Panc1 (cell line): Measurements from ENCODE around the gene BBX. TPM values are rescaled to one million over a fixed set of nuclear protein-coding genes. Genes with fewer than 3 reads are reported as not detected.

Source experiments
- ATAC-seq: fragments of 200-7000 bp; cut with Tn5 transposase; 2 replicates; pipeline ENCODE4 v1.9.1; 2020; ENCODE audit warnings: mild to moderate bottlenecking, moderate library complexity
- BruUV-seq: library from RNA; stranded (reverse); fragments of 400-500 nt; replicated peaks from 2 replicates; lab custom pipeline; 2021; lab: Mats Ljungman, UMichigan
- CTCF ChIA-PET: fragments of 300-600 bp; sonication (Branson Sonifier 250); formaldehyde crosslinking; loops from one replicate; lab custom pipeline; 2022; ENCODE audit warnings: antibody characterized with exemption; lab: Charles Lee
- POLR2A ChIA-PET: fragments of 300-600 bp; sonication (Branson Sonifier 250); formaldehyde crosslinking; loops from one replicate; lab custom pipeline; 2022; ENCODE audit warnings: antibody characterized with exemption; lab: Charles Lee
- DNase-seq: peaks from one replicate; pipeline ENCODE4 v3.0.0-alpha.2; 2010; ENCODE audit warnings: low read depth, low spot score
- H3K27ac ChIP-seq: 2 replicates; pipeline ENCODE4 v1.5.1; 2011; ENCODE audit warnings: mild to moderate bottlenecking, low read length, inconsistent platforms
- H3K27me3 ChIP-seq: fragments of 200-500 bp; sonication (Bioruptor generic); 2 replicates; pipeline ENCODE4 v1.6.0; 2014; ENCODE audit warnings: low read length, inconsistent platforms; ENCODE audit not compliant: control insufficient read depth, insufficient read depth
- H3K36me3 ChIP-seq: fragments of 200-500 bp; sonication (Bioruptor generic); 2 replicates; pipeline ENCODE4 v1.5.1; 2014; ENCODE audit warnings: inconsistent platforms, mild to moderate bottlenecking, low read length, moderate library complexity; ENCODE audit not compliant: control insufficient read depth, insufficient read depth
- H3K4me1 ChIP-seq: 2 replicates; pipeline ENCODE4 v1.5.1; 2011; ENCODE audit warnings: inconsistent platforms, mild to moderate bottlenecking, low read length, moderate library complexity; ENCODE audit not compliant: control insufficient read depth, insufficient read depth
- H3K4me3 ChIP-seq, 2 experiments: 2 replicates each; pipeline ENCODE4 v1.5.1; 2011 to 2012; ENCODE audit warnings: low read depth in 2 of 2, low read length in 2 of 2, mild to moderate bottlenecking in 2 of 2, inconsistent platforms in 1 of 2, moderate library complexity in 1 of 2
- H3K9me3 ChIP-seq: fragments of 200-500 bp; sonication (Bioruptor generic); 2 replicates; pipeline ENCODE4 v1.5.1; 2014; ENCODE audit warnings: low read depth, mild to moderate bottlenecking, inconsistent platforms, low read length, moderate library complexity; ENCODE audit not compliant: control insufficient read depth, insufficient read depth
- POLR2AphosphoS5 ChIP-seq: IDR thresholded peaks from 2 replicates; pipeline ENCODE4 v1.6.1; 2012; ENCODE audit warnings: mild to moderate bottlenecking, low read depth, low read length, moderate library complexity
- SIN3A ChIP-seq: IDR thresholded peaks from 2 replicates; pipeline ENCODE4 v1.6.1; 2012; ENCODE audit warnings: low read depth, mild to moderate bottlenecking, low read length, moderate library complexity, borderline replicate concordance; ENCODE audit not compliant: insufficient read depth
- TCF7L2 ChIP-seq: IDR thresholded peaks from 2 replicates; pipeline ENCODE4 v1.6.1; 2011; ENCODE audit warnings: mild to moderate bottlenecking, low read depth, low read length, inconsistent platforms
- in situ Hi-C: cut with HindIII; loops from 2 replicates; pipeline ENCODE4 v1.10.0; 2016; ENCODE audit warnings: low sequenced_read_pairs, low pct_unique_long_range_greater_than_20kb
- intact Hi-C: fragments of 100-400 bp; cut with micrococcal nuclease; formaldehyde crosslinking; loops from one replicate; pipeline ENCODE4 v1.10.0; 2022; ENCODE audit not compliant: unreplicated experiment
- total RNA-seq: library from RNA; stranded (reverse); gene quantifications from one replicate; pipeline ENCODE4 v1.2.1, GENCODE V29; 2021; ENCODE audit not compliant: unreplicated experiment
- TF ChIP-seq, protein P1 (sequence below): fragments of 450-650 bp; IDR thresholded peaks from 2 replicates; pipeline ENCODE4 v1.5.1; 2017; ENCODE audit warnings: mild to moderate bottlenecking
- TF ChIP-seq, protein P2 (sequence below), 2 experiments: IDR thresholded peaks; 2 replicates each; pipeline ENCODE4 v1.6.1; 2011 to 2012; ENCODE audit warnings: low read depth in 2 of 2, control low read depth in 1 of 2, low read length in 1 of 2, mild to moderate bottlenecking in 1 of 2, moderate library complexity in 1 of 2; ENCODE audit not compliant: insufficient read depth in 1 of 2

BBX gene
- total RNA-seq, 1 experiment from 2014 or later, result 28.5 TPM

DNA sequence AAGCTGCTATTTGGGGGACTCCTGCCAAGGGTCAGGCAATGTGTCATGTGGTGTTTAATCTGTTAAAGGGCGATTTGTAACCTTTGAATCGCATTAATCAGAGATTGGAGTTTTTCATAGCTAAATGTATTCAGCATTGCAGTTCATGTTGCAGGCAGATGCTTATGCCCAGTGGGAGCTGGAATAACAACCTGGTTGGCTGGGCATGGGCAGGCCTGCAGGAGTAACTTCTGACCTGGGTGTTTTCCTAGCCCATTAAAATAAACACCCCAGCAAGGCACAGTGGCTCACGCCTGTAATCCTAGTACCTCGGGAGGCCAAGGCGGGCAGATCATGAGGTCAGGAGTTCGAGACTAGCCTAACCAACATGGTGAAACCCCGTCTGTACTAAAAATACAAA is 268.7 kb downstream of the BBX start:
- TF ChIP-seq POLR2AphosphoS5 (no peak), TCF7L2 (no peak), SIN3A (no peak)
- TF ChIP-seq, protein P1, sequence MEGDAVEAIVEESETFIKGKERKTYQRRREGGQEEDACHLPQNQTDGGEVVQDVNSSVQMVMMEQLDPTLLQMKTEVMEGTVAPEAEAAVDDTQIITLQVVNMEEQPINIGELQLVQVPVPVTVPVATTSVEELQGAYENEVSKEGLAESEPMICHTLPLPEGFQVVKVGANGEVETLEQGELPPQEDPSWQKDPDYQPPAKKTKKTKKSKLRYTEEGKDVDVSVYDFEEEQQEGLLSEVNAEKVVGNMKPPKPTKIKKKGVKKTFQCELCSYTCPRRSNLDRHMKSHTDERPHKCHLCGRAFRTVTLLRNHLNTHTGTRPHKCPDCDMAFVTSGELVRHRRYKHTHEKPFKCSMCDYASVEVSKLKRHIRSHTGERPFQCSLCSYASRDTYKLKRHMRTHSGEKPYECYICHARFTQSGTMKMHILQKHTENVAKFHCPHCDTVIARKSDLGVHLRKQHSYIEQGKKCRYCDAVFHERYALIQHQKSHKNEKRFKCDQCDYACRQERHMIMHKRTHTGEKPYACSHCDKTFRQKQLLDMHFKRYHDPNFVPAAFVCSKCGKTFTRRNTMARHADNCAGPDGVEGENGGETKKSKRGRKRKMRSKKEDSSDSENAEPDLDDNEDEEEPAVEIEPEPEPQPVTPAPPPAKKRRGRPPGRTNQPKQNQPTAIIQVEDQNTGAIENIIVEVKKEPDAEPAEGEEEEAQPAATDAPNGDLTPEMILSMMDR, result no peak
- TF ChIP-seq, protein P2, sequence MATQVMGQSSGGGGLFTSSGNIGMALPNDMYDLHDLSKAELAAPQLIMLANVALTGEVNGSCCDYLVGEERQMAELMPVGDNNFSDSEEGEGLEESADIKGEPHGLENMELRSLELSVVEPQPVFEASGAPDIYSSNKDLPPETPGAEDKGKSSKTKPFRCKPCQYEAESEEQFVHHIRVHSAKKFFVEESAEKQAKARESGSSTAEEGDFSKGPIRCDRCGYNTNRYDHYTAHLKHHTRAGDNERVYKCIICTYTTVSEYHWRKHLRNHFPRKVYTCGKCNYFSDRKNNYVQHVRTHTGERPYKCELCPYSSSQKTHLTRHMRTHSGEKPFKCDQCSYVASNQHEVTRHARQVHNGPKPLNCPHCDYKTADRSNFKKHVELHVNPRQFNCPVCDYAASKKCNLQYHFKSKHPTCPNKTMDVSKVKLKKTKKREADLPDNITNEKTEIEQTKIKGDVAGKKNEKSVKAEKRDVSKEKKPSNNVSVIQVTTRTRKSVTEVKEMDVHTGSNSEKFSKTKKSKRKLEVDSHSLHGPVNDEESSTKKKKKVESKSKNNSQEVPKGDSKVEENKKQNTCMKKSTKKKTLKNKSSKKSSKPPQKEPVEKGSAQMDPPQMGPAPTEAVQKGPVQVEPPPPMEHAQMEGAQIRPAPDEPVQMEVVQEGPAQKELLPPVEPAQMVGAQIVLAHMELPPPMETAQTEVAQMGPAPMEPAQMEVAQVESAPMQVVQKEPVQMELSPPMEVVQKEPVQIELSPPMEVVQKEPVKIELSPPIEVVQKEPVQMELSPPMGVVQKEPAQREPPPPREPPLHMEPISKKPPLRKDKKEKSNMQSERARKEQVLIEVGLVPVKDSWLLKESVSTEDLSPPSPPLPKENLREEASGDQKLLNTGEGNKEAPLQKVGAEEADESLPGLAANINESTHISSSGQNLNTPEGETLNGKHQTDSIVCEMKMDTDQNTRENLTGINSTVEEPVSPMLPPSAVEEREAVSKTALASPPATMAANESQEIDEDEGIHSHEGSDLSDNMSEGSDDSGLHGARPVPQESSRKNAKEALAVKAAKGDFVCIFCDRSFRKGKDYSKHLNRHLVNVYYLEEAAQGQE (IDR thresholded peaks at IDR 0.05; ENCODE audit: insufficient read depth in 1 of 2, low read depth in 2 of 2, low read length in 1 of 2), result no peak
- DNase-seq (no peak), ATAC-seq (no peak)
- Histone ChIP-seq H3K27ac (no peak overlapping the region), H3K36me3 (no peaks in the 10 kb centered on the region), H3K4me1 (no peaks in the 10 kb centered on the region), H3K4me3 (no peak overlapping the region), H3K9me3 (no peaks in the 10 kb centered on the region), H3K27me3 (no peaks in the 10 kb centered on the region)
- in situ Hi-C loops (no loop called here), intact Hi-C loops (no loop called here)
- CTCF ChIA-PET, result interaction anchor here (0.5 kb wide), 1 partner anchor 50 kb away, joined by 3 read pairs; no protein-coding TSS in a partner anchor
- POLR2A ChIA-PET, result no interaction called here
- BruUV-seq, result no TSS peak

GRCh38 chr3:107794664-107795443 is 272.1 kb downstream of the BBX start:
- no peaks in the 10 kb centered on the region for H3K27me3 ChIP-seq
- no peak for TF ChIP-seq POLR2AphosphoS5
- TF ChIP-seq, protein P1, result peak; percentile 56
- H3K36me3 ChIP-seq, result no peaks in the 10 kb centered on the region
- ChIA-PET CTCF (interaction anchor here (0.7 kb wide), 1 partner anchor 124 kb away, joined by 3 read pairs; no protein-coding TSS in a partner anchor), POLR2A (no interaction called here)
- in situ Hi-C loops, result no loop called here
- no peak overlapping the region for H3K4me3 ChIP-seq
- BruUV-seq, result no TSS peak
- no peaks in the 10 kb centered on the region for H3K4me1 ChIP-seq
- no peak for ATAC-seq
- no peak overlapping the region for H3K27ac ChIP-seq
- no peak for DNase-seq
- intact Hi-C loops, result no loop called here
- no peaks in the 10 kb centered on the region for H3K9me3 ChIP-seq
